CD14-positive monocyte (primary cell): ENCODE data around the gene HTR1A. TPM values are rescaled to one million over a fixed set of nuclear protein-coding genes. Genes with fewer than 3 reads are reported as not detected.

Source experiments
- DNase-seq, 3 donors: peaks; one replicate each; pipeline ENCODE4 v3.0.0-alpha.2; 2011 to 2022
- H2AFZ ChIP-seq: 2 replicates; pipeline ENCODE4 v1.6.0; 2012; ENCODE audit warnings: mild to moderate bottlenecking, low read depth, low read length, inconsistent platforms; ENCODE audit not compliant: insufficient read depth, poor library complexity, severe bottlenecking
- H3K27ac ChIP-seq, 2 donors: 1 replicate in 1 of 2; 2 replicates in 1 of 2; pipeline ENCODE4 v1.5.1; 2012 to 2013; ENCODE audit warnings: low read length in 2 of 2, control low read depth in 1 of 2, inconsistent platforms in 1 of 2, low read depth in 1 of 2, mild to moderate bottlenecking in 1 of 2
- H3K27me3 ChIP-seq, 2 donors: one replicate each; pipeline versions ENCODE4 v1.6.0 to v1.6.1; 2011 to 2013; ENCODE audit warnings: low read length in 2 of 2; ENCODE audit not compliant: control insufficient read depth in 2 of 2, insufficient read depth in 2 of 2
- H3K36me3 ChIP-seq, 2 donors: replicated peaks in 1 of 2; 1 replicate in 1 of 2; 2 replicates in 1 of 2; pipeline versions ENCODE4 v1.5.1 to v1.6.1; 2012 to 2013; ENCODE audit warnings: low read length in 2 of 2, control low read depth in 1 of 2, inconsistent platforms in 1 of 2, mild to moderate bottlenecking in 1 of 2; ENCODE audit not compliant: insufficient read depth in 2 of 2, control insufficient read depth in 1 of 2
- H3K4me1 ChIP-seq, 2 donors: 1 replicate in 1 of 2; 2 replicates in 1 of 2; pipeline versions ENCODE4 v1.5.1 to v1.6.1; 2012 to 2013; ENCODE audit warnings: low read length in 2 of 2, control low read depth in 1 of 2, inconsistent platforms in 1 of 2, mild to moderate bottlenecking in 1 of 2, moderate library complexity in 1 of 2; ENCODE audit not compliant: insufficient read depth in 2 of 2, control insufficient read depth in 1 of 2
- H3K4me2 ChIP-seq: replicated peaks from 2 replicates; pipeline ENCODE3; 2012; ENCODE audit warnings: low read length, moderate library complexity, mild to moderate bottlenecking; ENCODE audit not compliant: poor library complexity, severe bottlenecking; ENCODE audit errors: extremely low read depth
- H3K4me3 ChIP-seq, 3 experiments: fragments of 200-600 bp in 1 of 3; sonication (generic) in 1 of 3; replicated peaks in 1 of 3; 1 replicate in 2 of 3; 2 replicates in 1 of 3; pipeline ENCODE4 v1.5.1; 2011 to 2013; ENCODE audit warnings: low read length in 3 of 3, mild to moderate bottlenecking in 3 of 3, control low read depth in 2 of 3, low read depth in 2 of 3, inconsistent platforms in 1 of 3, moderate library complexity in 1 of 3
- H3K79me2 ChIP-seq: 2 replicates; pipeline ENCODE4 v1.6.0; 2012; ENCODE audit warnings: mild to moderate bottlenecking, control low read depth, inconsistent platforms, low read length, moderate library complexity; ENCODE audit not compliant: insufficient read depth
- H3K9ac ChIP-seq: 2 replicates; pipeline ENCODE4 v1.6.0; 2017; ENCODE audit warnings: low read length, mild to moderate bottlenecking; ENCODE audit not compliant: insufficient read depth, poor library complexity, severe bottlenecking
- H3K9me3 ChIP-seq, 2 donors: replicated peaks in 1 of 2; 1 replicate in 1 of 2; 2 replicates in 1 of 2; pipeline versions ENCODE4 v1.5.1 to v1.6.1; 2012 to 2013; ENCODE audit warnings: low read length in 2 of 2, control low read depth in 1 of 2; ENCODE audit not compliant: control insufficient read depth in 1 of 2, insufficient read depth in 1 of 2
- H4K20me1 ChIP-seq: 2 replicates; pipeline ENCODE4 v1.6.0; 2012; ENCODE audit warnings: mild to moderate bottlenecking, low read length, control low read depth, moderate library complexity; ENCODE audit not compliant: insufficient read depth
- H3K27ac Mint-ChIP-seq, 7 donors: one replicate each; pipeline ENCODE4 v1.8.0; 2020; ENCODE audit warnings: mild to moderate bottlenecking in 7 of 7, mixed read lengths in 7 of 7, moderate library complexity in 6 of 7, inconsistent platforms in 2 of 7
- H3K27me3 Mint-ChIP-seq, 3 donors: one replicate each; pipeline ENCODE4 v1.8.0; 2021 to 2022; ENCODE audit warnings: low read depth in 3 of 3, mild to moderate bottlenecking in 3 of 3, mixed read lengths in 3 of 3, moderate library complexity in 3 of 3, inconsistent platforms in 1 of 3
- H3K36me3 Mint-ChIP-seq, 2 donors: one replicate each; pipeline ENCODE4 v1.8.0; 2020; ENCODE audit warnings: mixed read lengths in 2 of 2, inconsistent platforms in 1 of 2, mild to moderate bottlenecking in 1 of 2
- H3K4me1 Mint-ChIP-seq: one replicate; pipeline ENCODE4 v1.8.0; 2020; ENCODE audit warnings: mild to moderate bottlenecking, mixed read lengths
- H3K4me3 Mint-ChIP-seq, 2 donors: one replicate each; pipeline ENCODE4 v1.8.0; 2020; ENCODE audit warnings: mild to moderate bottlenecking in 2 of 2, mixed read lengths in 2 of 2, moderate library complexity in 1 of 2
- H3K9me3 Mint-ChIP-seq, 7 donors: one replicate each; pipeline ENCODE4 v1.8.0; 2020 to 2022; ENCODE audit warnings: mixed read lengths in 7 of 7, mild to moderate bottlenecking in 6 of 7, moderate library complexity in 6 of 7, inconsistent platforms in 2 of 7
- CTCF ChIP-seq: fragments of 200-600 bp; IDR thresholded peaks from one replicate; pipeline ENCODE4 v1.8.0; 2022; ENCODE audit warnings: antibody characterized with exemption, mild to moderate bottlenecking
- WGBS: methylation state at CpG from one replicate; pipeline ENCODE4 v1.1.5; 2013; ENCODE audit warnings: missing lambda C conversion rate; ENCODE audit not compliant: insufficient coverage; 5-methylcytosine and 5-hydroxymethylcytosine counted together
- intact Hi-C, 2 donors: fragments of 100-400 bp; cut with micrococcal nuclease; formaldehyde crosslinking; loops; one replicate each; pipeline versions ENCODE4 v1.15.0 to v1.15.1; 2023
- polyA plus RNA-seq, 3 donors: library from polyadenylated mRNA; depleted of rRNA in 1 of 3; unstranded in 2 of 3; stranded (reverse) in 1 of 3; fragments of 300-500 nt in 2 of 3; fragments of >200 nt in 1 of 3; fragmentation: Illumina TruSeq in 2 of 3; gene quantifications; 1 replicate in 2 of 3; 2 replicates in 1 of 3; pipeline ENCODE4 v1.2.3, GENCODE V29; 2012 to 2021

HTR1A gene
- polyA plus RNA-seq, 3 donors = not detected

- Mint-ChIP-seq H3K36me3 (no peaks in the 10 kb centered on the region), H3K9me3 (peaks cover 6 to 11% (median 8%) of the 10 kb centered on the region in 7 donors), H3K4me3 (no peak overlapping the region), H3K27ac (no peak overlapping the region), H3K27me3 (no peaks in the 10 kb centered on the region), H3K4me1 (no peaks in the 10 kb centered on the region)
- Histone ChIP-seq H3K27me3 (no peaks in the 10 kb centered on the region), H3K4me1 (no peaks in the 10 kb centered on the region), H3K4me2 (no peak overlapping the region), H3K36me3 (no peaks in the 10 kb centered on the region), H3K9ac (no peak overlapping the region), H3K9me3 (peaks cover 8 to 9% of the 10 kb centered on the region in 2 donors), H3K4me3 (no peak overlapping the region), H2AFZ (no peak overlapping the region), H3K79me2 (no peaks in the 10 kb centered on the region), H3K27ac (no peak overlapping the region), H4K20me1 (no peaks in the 10 kb centered on the region)
- intact Hi-C loops = no loop called here
- whole genome bisulfite sequencing = no CpG with 5 or more reads among the region's 2 CpGs
- DNase-seq = no peak
- no peak for TF ChIP-seq CTCF
Measured at GRCh38 chr5:63981864-63982263, 19.6 kb upstream of the HTR1A start.

GRCh38 chr5:63963926-63964325, 1.7 kb upstream of the HTR1A start:
- no peaks in the 10 kb centered on the region for H3K4me1 ChIP-seq
- H3K27me3 ChIP-seq = peaks cover 0 to 39% of the 10 kb centered on the region in 2 donors
- no peaks in the 10 kb centered on the region for H4K20me1 ChIP-seq
- no peaks in the 10 kb centered on the region for H3K36me3 Mint-ChIP-seq
- no peaks in the 10 kb centered on the region for H3K36me3 ChIP-seq
- no peak overlapping the region for H3K9ac ChIP-seq
- no peaks in the 10 kb centered on the region for H3K4me1 Mint-ChIP-seq
- H3K79me2 ChIP-seq = no peaks in the 10 kb centered on the region
- no peak overlapping the region for H3K27ac Mint-ChIP-seq
- intact Hi-C loops = no loop called here
- no peak overlapping the region for H3K4me2 ChIP-seq
- no peak overlapping the region for H3K4me3 Mint-ChIP-seq
- no peak for TF ChIP-seq CTCF
- peaks cover 31 to 38% (median 37%) of the 10 kb centered on the region in 3 donors for H3K27me3 Mint-ChIP-seq
- H3K9me3 ChIP-seq = peaks cover 15 to 24% of the 10 kb centered on the region in 2 donors
- H2AFZ ChIP-seq = no peak overlapping the region
- no peak for DNase-seq
- peaks cover 11 to 24% (median 20%) of the 10 kb centered on the region in 7 donors for H3K9me3 Mint-ChIP-seq
- H3K4me3 ChIP-seq = no peak overlapping the region
- H3K27ac ChIP-seq = no peak overlapping the region
